IMR-90 (cell line): ENCODE results near the gene CCNG1.

Source experiments
- CTCF ChIP-seq: conservative IDR thresholded peaks from 2 replicates; pipeline ENCODE4 v1.5.1; 2012; ENCODE audit warnings: mild to moderate bottlenecking, low read depth, low read length, improper control_type of control experiment
- POLR2A ChIP-seq: IDR thresholded peaks from 2 replicates; pipeline ENCODE4 v1.6.1; 2012; ENCODE audit warnings: mild to moderate bottlenecking, low read depth, low read length

GRCh38 chr5:163456840-163457239 lies 19.4 kb downstream of the CCNG1 start:
- no peak for TF ChIP-seq CTCF
- no peak for TF ChIP-seq POLR2A
